Measurements from ENCODE around the gene TACC2. TPM values are rescaled to one million over a fixed set of nuclear protein-coding genes. Genes with fewer than 3 reads are reported as not detected.

The TACC2 gene
- total RNA-seq, 1 donor from 2014 or later, result 10.7 TPM

DNA sequence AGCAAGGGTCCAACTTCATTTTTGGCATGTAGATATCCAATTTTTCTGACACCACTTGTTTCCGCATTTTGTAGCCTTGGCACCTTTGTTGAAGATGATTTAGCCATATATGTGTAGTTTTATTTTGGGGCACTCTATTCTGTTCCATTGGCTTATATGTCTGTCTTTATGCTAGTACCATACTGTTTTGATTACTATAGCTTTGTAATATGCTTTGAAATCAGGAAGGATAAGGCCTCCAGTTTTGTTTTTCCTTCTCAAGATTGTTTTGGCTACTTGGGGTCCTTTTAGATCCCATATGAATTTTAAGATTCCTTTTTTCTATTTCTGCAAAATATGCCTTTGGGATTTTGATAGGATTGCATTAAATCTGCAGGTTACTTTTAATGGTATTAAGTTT is 272.6 kb downstream of the TACC2 start:
- H3K36me3 ChIP-seq, result peaks cover 3% of the 10 kb centered on the region
- Mint-ChIP-seq H3K36me3 (peaks cover 27% of the 10 kb centered on the region), H3K4me1 (peaks cover 11% of the 10 kb centered on the region), H3K9me3 (peaks cover 23% of the 10 kb centered on the region), H3K27ac (no peak overlapping the region), H3K4me3 (no peak overlapping the region), H3K27me3 (ENCODE audit: insufficient read depth, low read depth) (peaks cover 10% of the 10 kb centered on the region)
- H3F3A ChIP-seq (ENCODE audit: low read depth), result no peaks in the 10 kb centered on the region
- H3K4me1 ChIP-seq, result peaks cover 5% of the 10 kb centered on the region
- H2AFZ ChIP-seq (replicated peaks), result no peak overlapping the region
- no peak overlapping the region for H3K9ac ChIP-seq
- no peaks in the 10 kb centered on the region for H3K27me3 ChIP-seq
- H3K9me3 ChIP-seq (ENCODE audit: low read depth), result no peaks in the 10 kb centered on the region
- no peaks in the 10 kb centered on the region for H3K79me2 ChIP-seq (ENCODE audit: low read depth)
- no peak overlapping the region for H3K4me2 ChIP-seq
- DNase-seq (ENCODE audit: low spot score), result no peak
- no peak overlapping the region for H3K4me3 ChIP-seq
- H3K27ac ChIP-seq, result no peak overlapping the region
- no peaks in the 10 kb centered on the region for H4K20me1 ChIP-seq (ENCODE audit: low read depth)
- no peak for TF ChIP-seq EZH2 (IDR thresholded peaks at IDR 0.05)
- TF ChIP-seq, protein P1, sequence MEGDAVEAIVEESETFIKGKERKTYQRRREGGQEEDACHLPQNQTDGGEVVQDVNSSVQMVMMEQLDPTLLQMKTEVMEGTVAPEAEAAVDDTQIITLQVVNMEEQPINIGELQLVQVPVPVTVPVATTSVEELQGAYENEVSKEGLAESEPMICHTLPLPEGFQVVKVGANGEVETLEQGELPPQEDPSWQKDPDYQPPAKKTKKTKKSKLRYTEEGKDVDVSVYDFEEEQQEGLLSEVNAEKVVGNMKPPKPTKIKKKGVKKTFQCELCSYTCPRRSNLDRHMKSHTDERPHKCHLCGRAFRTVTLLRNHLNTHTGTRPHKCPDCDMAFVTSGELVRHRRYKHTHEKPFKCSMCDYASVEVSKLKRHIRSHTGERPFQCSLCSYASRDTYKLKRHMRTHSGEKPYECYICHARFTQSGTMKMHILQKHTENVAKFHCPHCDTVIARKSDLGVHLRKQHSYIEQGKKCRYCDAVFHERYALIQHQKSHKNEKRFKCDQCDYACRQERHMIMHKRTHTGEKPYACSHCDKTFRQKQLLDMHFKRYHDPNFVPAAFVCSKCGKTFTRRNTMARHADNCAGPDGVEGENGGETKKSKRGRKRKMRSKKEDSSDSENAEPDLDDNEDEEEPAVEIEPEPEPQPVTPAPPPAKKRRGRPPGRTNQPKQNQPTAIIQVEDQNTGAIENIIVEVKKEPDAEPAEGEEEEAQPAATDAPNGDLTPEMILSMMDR (IDR thresholded peaks at IDR 0.05), result no peak
- TF ChIP-seq EZH2phosphoT487 (IDR thresholded peaks at IDR 0.05), result no peak

DNA sequence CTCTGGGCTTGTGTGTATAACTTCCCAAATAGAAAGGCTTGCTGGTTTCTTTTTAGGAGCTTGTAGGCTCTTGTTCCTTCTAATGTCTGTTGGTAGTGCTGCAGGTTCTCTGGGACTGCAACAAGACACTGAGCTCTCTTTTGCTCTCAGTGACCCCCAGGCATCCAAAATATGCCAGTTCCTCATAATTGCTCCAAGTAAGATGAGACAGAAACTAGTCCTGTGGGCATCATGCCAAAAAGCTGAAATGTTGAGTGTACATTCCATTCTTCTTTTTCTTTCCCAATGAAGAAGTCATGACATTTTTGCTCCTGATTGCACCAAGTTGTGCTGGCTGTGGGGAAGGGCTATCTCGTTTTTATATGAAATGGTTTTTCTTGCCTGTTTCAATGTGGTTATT is 275.0 kb downstream of the TACC2 start:
- Mint-ChIP-seq H3K36me3 (peaks cover 27% of the 10 kb centered on the region), H3K4me1 (peaks cover 5% of the 10 kb centered on the region), H3K4me3 (no peak overlapping the region), H3K27me3 (ENCODE audit: insufficient read depth, low read depth) (peaks cover 4% of the 10 kb centered on the region), H3K9me3 (peaks cover 23% of the 10 kb centered on the region), H3K27ac (no peak overlapping the region)
- Histone ChIP-seq H3K27me3 (no peaks in the 10 kb centered on the region), H3K36me3 (peaks cover 3% of the 10 kb centered on the region), H2AFZ (replicated peaks) (no peak overlapping the region), H3K9ac (no peak overlapping the region), H4K20me1 (ENCODE audit: low read depth) (no peaks in the 10 kb centered on the region), H3K4me1 (no peaks in the 10 kb centered on the region), H3F3A (ENCODE audit: low read depth) (no peaks in the 10 kb centered on the region), H3K4me3 (no peak overlapping the region), H3K27ac (no peak overlapping the region), H3K4me2 (no peak overlapping the region), H3K79me2 (ENCODE audit: low read depth) (no peaks in the 10 kb centered on the region), H3K9me3 (ENCODE audit: low read depth) (no peaks in the 10 kb centered on the region)
- TF ChIP-seq, protein P1 (IDR thresholded peaks at IDR 0.05), result no peak
- no peak for TF ChIP-seq EZH2phosphoT487 (IDR thresholded peaks at IDR 0.05)
- TF ChIP-seq EZH2 (IDR thresholded peaks at IDR 0.05), result no peak
- no peak for DNase-seq (ENCODE audit: low spot score)

DNA sequence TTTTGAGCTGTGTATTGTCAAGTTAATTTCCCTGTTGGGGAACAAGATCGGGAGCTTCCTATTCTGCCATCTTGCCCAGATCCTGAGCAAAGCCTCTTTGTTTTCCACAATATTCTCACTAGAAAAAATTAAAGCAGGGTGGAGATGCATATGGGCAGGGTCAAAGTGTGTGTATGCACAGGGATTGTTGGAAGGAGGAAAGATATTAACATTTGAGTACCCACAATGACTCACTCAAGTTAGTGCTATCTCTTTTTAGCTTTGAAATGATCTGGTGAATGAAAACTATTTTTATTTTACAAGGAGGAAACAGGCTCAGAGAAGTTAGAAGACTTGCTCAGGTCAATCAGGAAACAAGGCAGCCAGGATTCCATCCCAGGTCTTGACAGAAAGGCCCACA is 275.5 kb downstream of the TACC2 start:
- Histone ChIP-seq H3K79me2 (ENCODE audit: low read depth) (no peaks in the 10 kb centered on the region), H4K20me1 (ENCODE audit: low read depth) (no peaks in the 10 kb centered on the region), H3K27ac (no peak overlapping the region), H3K27me3 (no peaks in the 10 kb centered on the region), H3K4me1 (no peaks in the 10 kb centered on the region), H3K4me2 (no peak overlapping the region), H3K9ac (no peak overlapping the region), H3K36me3 (peaks cover 3% of the 10 kb centered on the region), H2AFZ (replicated peaks) (no peak overlapping the region), H3K4me3 (no peak overlapping the region), H3F3A (ENCODE audit: low read depth) (no peaks in the 10 kb centered on the region), H3K9me3 (ENCODE audit: low read depth) (no peaks in the 10 kb centered on the region)
- no peak for TF ChIP-seq EZH2phosphoT487 (IDR thresholded peaks at IDR 0.05)
- TF ChIP-seq, protein P1 (IDR thresholded peaks at IDR 0.05), result no peak
- no peak for TF ChIP-seq EZH2 (IDR thresholded peaks at IDR 0.05)
- Mint-ChIP-seq H3K4me1 (peaks cover 5% of the 10 kb centered on the region), H3K4me3 (no peak overlapping the region), H3K27ac (no peak overlapping the region), H3K27me3 (ENCODE audit: insufficient read depth, low read depth) (peaks cover 4% of the 10 kb centered on the region), H3K9me3 (peaks cover 23% of the 10 kb centered on the region), H3K36me3 (peaks cover 27% of the 10 kb centered on the region)
- no peak for DNase-seq (ENCODE audit: low spot score)
